SU-DHL-6 (cell line): ENCODE measurements around the gene ATP5PB.

Experiments used
- H2AFZ ChIP-seq: fragments of 200-600 bp; sonication (generic); 2 replicates; pipeline ENCODE4 v1.6.1; 2014; ENCODE audit warnings: low read depth, mild to moderate bottlenecking, moderate library complexity, mixed read lengths, antibody characterized with exemption, low read length; ENCODE audit not compliant: severe bottlenecking
- H3F3A ChIP-seq: fragments of 200-600 bp; shearing (Covaris generic); 2 replicates; pipeline ENCODE4 v1.6.0; 2016; ENCODE audit warnings: antibody characterized with exemption, mild to moderate bottlenecking; ENCODE audit not compliant: insufficient read depth
- H3K27ac ChIP-seq: fragments of 200-600 bp; sonication (generic); 2 replicates; pipeline ENCODE4 v1.5.1; 2016; ENCODE audit warnings: low read depth, mild to moderate bottlenecking, low read length, moderate library complexity, mixed read lengths
- H3K27me3 ChIP-seq: fragments of 200-600 bp; sonication (generic), shearing (Covaris generic); 2 replicates; pipeline ENCODE4 v1.6.0; 2014; ENCODE audit warnings: mild to moderate bottlenecking, low read length
- H3K36me3 ChIP-seq: fragments of 200-600 bp; sonication (generic); 2 replicates; pipeline ENCODE4 v1.6.1; 2014; ENCODE audit warnings: mild to moderate bottlenecking, low read length, mixed read lengths
- H3K4me2 ChIP-seq: fragments of 300-600, 200-600 bp; shearing (Covaris generic), sonication (generic); 2 replicates; pipeline ENCODE4 v1.6.0; 2014; ENCODE audit warnings: low read length, low read depth, mild to moderate bottlenecking; ENCODE audit not compliant: poor library complexity, severe bottlenecking
- H3K4me3 ChIP-seq: fragments of 200-600 bp; sonication (generic); 2 replicates; pipeline ENCODE4 v1.5.1; 2014; ENCODE audit warnings: antibody characterized with exemption, low read length, mild to moderate bottlenecking, mixed read lengths; ENCODE audit not compliant: insufficient read depth, poor library complexity, severe bottlenecking
- H3K79me2 ChIP-seq: fragments of 200-600 bp; sonication (generic); 2 replicates; pipeline ENCODE4 v1.6.1; 2014; ENCODE audit warnings: mild to moderate bottlenecking, low read length, moderate library complexity; ENCODE audit not compliant: insufficient read depth
- H3K9ac ChIP-seq: fragments of 200-600 bp; sonication (generic); 2 replicates; pipeline ENCODE4 v1.7.0; 2014; ENCODE audit warnings: mild to moderate bottlenecking, low read length
- H3K9me2 ChIP-seq: fragments of 200-600 bp; sonication (generic); replicated peaks from 2 replicates; pipeline ENCODE4 v1.6.1; 2014; ENCODE audit warnings: low read length; ENCODE audit not compliant: insufficient read depth
- H3K9me3 ChIP-seq: fragments of 200-600 bp; sonication (generic); 2 replicates; pipeline ENCODE4 v1.6.1; 2014; ENCODE audit warnings: low read length, mixed read lengths; ENCODE audit not compliant: insufficient read depth
- H4K20me1 ChIP-seq: fragments of 200-600 bp; sonication (generic); 2 replicates; pipeline ENCODE4 v1.6.1; 2014; ENCODE audit warnings: low read depth, mild to moderate bottlenecking, antibody characterized with exemption, low read length, moderate library complexity, mixed read lengths
- CTCF ChIP-seq: fragments of 200-600 bp; sonication (generic); IDR thresholded peaks from one replicate; pipeline ENCODE4 v1.5.1; 2017; ENCODE audit warnings: antibody characterized with exemption, mild to moderate bottlenecking, low read length, moderate library complexity; ENCODE audit not compliant: insufficient read depth, poor library complexity, severe bottlenecking
- EZH2phosphoT487 ChIP-seq: fragments of 200-600 bp; sonication (generic), shearing (Covaris generic); conservative IDR thresholded peaks from 2 replicates; pipeline ENCODE4 v1.6.1; 2018; ENCODE audit warnings: mild to moderate bottlenecking, antibody characterized with exemption, low read length, moderate library complexity, mixed read lengths

The ATP5PB gene

GRCh38 chr1:111455642-111456031 lies 6.4 kb downstream of the ATP5PB start:
- Histone ChIP-seq H3K36me3 (peaks cover 51% of the 10 kb centered on the region), H3K79me2 (peaks cover 48% of the 10 kb centered on the region)

GRCh38 chr1:111461765-111462164 lies 12.5 kb downstream of the ATP5PB start:
- peaks cover 34% of the 10 kb centered on the region for H3K36me3 ChIP-seq
- peaks cover 14% of the 10 kb centered on the region; the same call in 1 of the 2 replicates for H3F3A ChIP-seq
- H3K9me2 ChIP-seq, result no peaks in the 10 kb centered on the region
- no peaks in the 10 kb centered on the region for H3K9me3 ChIP-seq
- H3K27me3 ChIP-seq, result no peaks in the 10 kb centered on the region
- TF ChIP-seq CTCF, result no peak
- no peak for TF ChIP-seq EZH2phosphoT487
- H3K27ac ChIP-seq, result no peak overlapping the region
- no peak overlapping the region for H3K4me3 ChIP-seq
- H3K9ac ChIP-seq, result no peak overlapping the region
- H3K79me2 ChIP-seq, result 0 out of 2 replicates have a peak, but pooled peaks cover 4% of the 10 kb centered on the region
- H2AFZ ChIP-seq, result no peak overlapping the region
- H4K20me1 ChIP-seq, result no peaks in the 10 kb centered on the region
- H3K4me2 ChIP-seq, result no peak overlapping the region

More at GRCh38 chr1:111455642-111456031, 6.4 kb downstream of the ATP5PB start:
- Histone ChIP-seq H3K4me2 (no peak overlapping the region), H3K4me3 (no peak overlapping the region), H4K20me1 (no peaks in the 10 kb centered on the region), H3K27me3 (no peaks in the 10 kb centered on the region), H3K9me3 (no peaks in the 10 kb centered on the region), H3F3A (peaks cover 4% of the 10 kb centered on the region; the same call in 1 of the 2 replicates), H3K9me2 (no peaks in the 10 kb centered on the region), H3K9ac (no peak overlapping the region), H3K27ac (no peak overlapping the region), H2AFZ (no peak overlapping the region)
- no peak for TF ChIP-seq EZH2phosphoT487
- no peak for TF ChIP-seq CTCF

DNA sequence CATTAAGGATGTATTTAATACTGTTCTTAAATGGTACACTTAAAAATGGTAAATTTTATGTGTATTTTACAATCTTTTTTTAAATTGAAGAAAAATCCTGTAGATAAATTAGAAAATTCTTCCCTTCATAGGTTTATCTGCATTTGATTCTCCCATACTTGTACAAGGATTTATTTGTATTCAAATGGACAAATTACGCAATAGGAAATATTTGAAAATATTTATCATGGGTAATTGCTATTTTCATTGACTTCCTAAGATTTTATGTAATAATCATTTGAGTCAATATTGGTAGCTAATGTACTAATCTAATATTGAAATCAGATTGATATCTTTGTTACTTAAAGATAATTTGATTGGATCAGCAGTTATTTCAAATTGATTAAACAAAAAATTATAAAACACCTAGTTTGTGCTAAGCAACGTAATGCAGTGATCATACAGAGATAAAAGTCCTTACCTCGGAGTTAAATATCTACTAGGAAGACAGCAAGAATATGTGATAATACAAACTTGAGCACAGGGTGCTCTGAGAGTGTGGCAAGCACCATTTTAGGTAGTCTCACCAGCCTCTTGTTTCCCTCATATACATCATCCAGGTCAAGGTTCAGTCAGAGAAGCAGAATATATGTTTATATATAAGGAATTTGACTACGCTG lies 13.2 kb downstream of the ATP5PB start:
- TF ChIP-seq EZH2phosphoT487 (no peak), CTCF (no peak)
- Histone ChIP-seq H3K27me3 (no peaks in the 10 kb centered on the region), H2AFZ (no peak overlapping the region), H3K9me2 (no peaks in the 10 kb centered on the region), H3K9ac (no peak overlapping the region), H4K20me1 (no peaks in the 10 kb centered on the region), H3K4me2 (no peak overlapping the region), H3K79me2 (0 out of 2 replicates have a peak, but pooled peaks cover 4% of the 10 kb centered on the region), H3F3A (peaks cover 19% of the 10 kb centered on the region; the same call in 1 of the 2 replicates), H3K36me3 (peaks cover 27% of the 10 kb centered on the region), H3K9me3 (no peaks in the 10 kb centered on the region), H3K27ac (no peak overlapping the region), H3K4me3 (no peak overlapping the region)
